ENCODE results near the gene SLC38A9. TPM values are rescaled to one million over a fixed set of nuclear protein-coding genes. Genes with fewer than 3 reads are reported as not detected.

Gene SLC38A9
- total RNA-seq, 2 donors from 2014 or later: 17.9 to 19.5 TPM

- Mint-ChIP-seq H3K36me3 (no peaks in the 10 kb centered on the region), H3K27ac (no peak overlapping the region), H3K9me3 (no peaks in the 10 kb centered on the region)
- DNase-seq (ENCODE audit: low spot score in 2 of 2) (no peak), ATAC-seq (no peak)
Measured at GRCh38 chr5:55681301-55681700, 30.8 kb downstream of the SLC38A9 start.

GRCh38 chr5:55680353-55680752 lies 31.8 kb downstream of the SLC38A9 start:
- Mint-ChIP-seq H3K9me3 (no peaks in the 10 kb centered on the region), H3K27ac (no peak overlapping the region), H3K36me3 (no peaks in the 10 kb centered on the region)
- no peak for DNase-seq (ENCODE audit: low spot score in 2 of 2)
- no peak for ATAC-seq

DNA sequence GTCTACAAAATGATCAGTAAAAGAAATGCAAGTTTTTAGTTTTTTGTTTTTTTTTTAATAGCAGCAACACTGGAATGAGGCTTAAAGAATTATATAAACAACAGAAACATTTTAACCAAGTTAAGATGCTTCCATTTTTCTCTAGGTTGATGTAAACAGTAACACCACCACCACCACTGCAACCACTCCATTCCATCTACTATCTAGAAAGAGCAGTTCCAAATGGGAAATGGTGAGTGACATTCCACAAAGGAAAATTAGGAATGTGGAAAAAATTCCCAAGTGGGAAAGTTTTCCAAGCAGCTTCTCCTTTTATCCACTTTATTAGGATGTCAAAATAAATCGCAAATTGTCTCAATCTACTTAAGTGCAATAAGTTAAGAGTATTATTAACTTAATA lies 32.6 kb downstream of the SLC38A9 start:
- no peaks in the 10 kb centered on the region for H3K9me3 Mint-ChIP-seq
- H3K27ac Mint-ChIP-seq: no peak overlapping the region
- ATAC-seq: no peak

DNA sequence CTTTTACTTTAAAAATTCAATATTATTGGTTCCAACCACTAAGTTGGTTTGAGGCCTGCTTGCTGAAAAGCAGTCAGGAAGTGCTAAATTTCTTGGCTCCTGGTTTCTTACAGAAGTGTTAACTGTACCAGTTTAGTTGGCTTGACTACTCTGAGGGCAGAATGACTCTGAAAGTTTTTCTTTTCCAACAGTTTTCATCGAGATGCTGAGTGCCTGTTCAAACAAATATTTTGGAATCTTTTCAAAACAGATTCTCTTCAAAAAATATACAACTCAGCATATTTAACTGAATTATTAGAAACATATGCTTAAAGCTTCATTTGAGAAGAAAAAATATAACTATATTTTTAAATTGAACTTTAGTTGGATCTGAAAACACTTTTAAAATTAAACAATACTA lies 37.0 kb downstream of the SLC38A9 start:
- ATAC-seq (no peak), DNase-seq (ENCODE audit: low spot score in 2 of 2) (no peak)
- peaks cover 0 to 6% of the 10 kb centered on the region in 2 donors for H3K36me3 Mint-ChIP-seq
- H3K9me3 Mint-ChIP-seq: no peaks in the 10 kb centered on the region
- no peak overlapping the region for H3K27ac Mint-ChIP-seq

More for the DNA sequence above, 32.6 kb downstream of the SLC38A9 start:
- no peaks in the 10 kb centered on the region for H3K36me3 Mint-ChIP-seq
- no peak for DNase-seq (ENCODE audit: low spot score in 2 of 2)

DNA sequence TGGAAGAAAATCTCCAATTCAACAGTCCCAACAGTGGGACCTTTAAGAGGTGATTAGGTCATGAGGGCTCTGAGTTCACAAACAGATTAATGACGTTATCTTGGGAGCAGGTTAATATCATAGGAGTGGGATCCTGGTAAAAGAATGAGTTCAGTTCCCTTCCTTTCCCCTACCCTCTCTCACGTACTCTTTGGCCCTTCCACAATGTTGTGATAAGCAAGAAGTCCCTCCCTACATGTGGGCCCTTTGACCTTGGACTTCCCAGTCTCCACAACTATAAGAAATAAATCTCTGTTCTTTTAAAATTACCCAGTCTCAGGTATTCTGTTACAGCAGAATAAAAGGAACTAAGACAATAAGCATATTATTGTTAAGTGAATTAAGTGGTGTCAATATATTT lies 37.8 kb downstream of the SLC38A9 start:
- DNase-seq (ENCODE audit: low spot score in 2 of 2) (no peak), ATAC-seq (no peak)
- H3K36me3 Mint-ChIP-seq: peaks cover 0 to 6% of the 10 kb centered on the region in 2 donors
- no peaks in the 10 kb centered on the region for H3K9me3 Mint-ChIP-seq
- peak overlapping the region in 1 of 2 donors; percentile 65 for H3K27ac Mint-ChIP-seq

DNA sequence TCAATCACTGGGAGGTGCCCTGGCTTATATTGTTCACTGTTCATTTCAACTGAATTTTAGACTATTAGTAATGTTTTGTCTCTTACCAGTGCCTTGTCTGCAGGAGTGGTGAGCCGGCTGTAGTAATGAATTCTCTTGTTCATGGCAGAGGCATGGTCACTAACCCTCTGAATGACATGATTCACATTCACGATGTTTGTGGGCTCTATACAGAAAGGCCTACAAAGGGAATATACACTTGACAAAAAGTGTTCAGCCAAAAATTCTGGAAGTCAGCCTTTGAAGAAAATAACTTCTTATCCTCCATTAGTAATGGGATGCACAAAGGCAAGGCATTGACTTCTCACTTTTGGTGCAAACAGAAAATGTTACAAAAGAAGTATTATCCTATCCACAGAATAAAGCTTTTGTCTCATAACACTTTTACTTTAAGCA lies 39.6 kb downstream of the SLC38A9 start:
- DNase-seq (ENCODE audit: low spot score in 2 of 2): no peak
- Mint-ChIP-seq H3K9me3 (no peaks in the 10 kb centered on the region), H3K27ac (no peak overlapping the region), H3K36me3 (peaks cover 0 to 6% of the 10 kb centered on the region in 2 donors)
- ATAC-seq: no peak

DNA sequence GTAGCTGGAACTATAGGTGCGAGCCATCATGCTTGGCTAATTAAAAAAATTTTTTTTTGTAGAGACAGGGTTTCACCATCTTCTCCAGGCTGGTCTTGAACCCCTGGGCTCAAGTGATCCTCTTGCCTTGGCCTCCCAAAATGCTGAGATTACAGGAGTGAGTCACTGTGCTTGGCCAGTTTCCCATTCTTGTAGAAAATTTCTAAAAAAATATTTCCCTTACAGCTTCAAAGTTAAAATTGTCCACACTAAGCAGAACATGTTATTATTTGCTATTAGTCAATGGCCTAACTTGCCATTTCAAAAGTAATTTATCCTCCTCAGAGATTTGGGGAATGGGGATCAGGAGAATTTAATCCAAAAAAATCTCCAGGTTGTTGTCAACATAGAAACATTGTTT lies 40.1 kb downstream of the SLC38A9 start:
- H3K27ac Mint-ChIP-seq: no peak overlapping the region
- DNase-seq (ENCODE audit: low spot score in 2 of 2) (no peak), ATAC-seq (no peak)
- no peaks in the 10 kb centered on the region for H3K9me3 Mint-ChIP-seq
- peaks cover 0 to 6% of the 10 kb centered on the region in 2 donors for H3K36me3 Mint-ChIP-seq

GRCh38 chr5:55668356-55668755 lies 43.8 kb downstream of the SLC38A9 start:
- H3K27ac Mint-ChIP-seq: no peak overlapping the region
- ATAC-seq (no peak), DNase-seq (ENCODE audit: low spot score in 2 of 2) (no peak)

DNA sequence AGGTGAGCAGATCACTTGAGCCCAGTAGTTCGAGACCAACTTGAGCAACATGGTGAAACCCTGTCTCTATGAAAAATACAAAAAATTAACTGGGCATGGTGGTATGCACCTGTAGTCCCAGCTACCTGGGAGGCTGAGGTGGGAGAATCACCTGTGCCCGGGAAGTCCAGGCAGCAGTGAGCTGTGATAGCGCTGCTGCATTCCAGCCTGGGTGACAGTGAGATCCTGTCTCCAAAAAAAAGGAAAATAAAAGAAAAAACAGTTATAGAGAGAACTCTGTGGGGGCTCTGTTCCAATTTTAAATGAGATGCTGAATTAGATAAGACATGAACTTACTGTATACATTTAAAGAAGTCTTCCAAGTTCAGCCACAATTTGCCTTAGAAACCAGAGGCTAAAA lies 44.2 kb downstream of the SLC38A9 start:
- Mint-ChIP-seq H3K9me3 (no peaks in the 10 kb centered on the region), H3K27ac (no peak overlapping the region), H3K36me3 (peaks cover 0 to 6% of the 10 kb centered on the region in 2 donors)
- DNase-seq (ENCODE audit: low spot score in 2 of 2) (no peak), ATAC-seq (no peak)

More at GRCh38 chr5:55668356-55668755, 43.8 kb downstream of the SLC38A9 start:
- Mint-ChIP-seq H3K9me3 (no peaks in the 10 kb centered on the region), H3K36me3 (peaks cover 0 to 6% of the 10 kb centered on the region in 2 donors)

- no peak for ATAC-seq
- no peak overlapping the region for H3K27ac Mint-ChIP-seq
- no peaks in the 10 kb centered on the region for H3K9me3 Mint-ChIP-seq
- no peak for DNase-seq (ENCODE audit: low spot score in 2 of 2)
- H3K36me3 Mint-ChIP-seq: no peaks in the 10 kb centered on the region
Measured at GRCh38 chr5:55665065-55665464, 47.1 kb downstream of the SLC38A9 start.

DNA sequence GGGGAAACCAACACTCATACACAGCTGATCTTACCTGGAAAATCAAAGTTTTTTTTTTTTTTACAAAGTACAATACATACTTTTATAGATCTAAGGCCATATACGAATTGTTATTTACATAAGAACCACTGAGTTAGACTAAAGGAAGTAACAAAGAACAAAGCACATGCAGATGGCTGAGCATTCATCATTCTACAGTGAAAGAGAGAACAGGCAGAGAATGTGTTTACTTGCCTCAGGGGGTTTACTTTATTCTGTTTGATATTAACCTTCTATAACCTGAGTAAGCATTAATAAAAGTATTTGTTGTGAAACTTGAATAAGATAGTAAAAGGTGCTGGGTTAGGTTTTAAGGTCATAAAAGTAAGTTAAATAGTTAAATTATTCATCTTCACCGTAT lies 54.7 kb downstream of the SLC38A9 start:
- DNase-seq (ENCODE audit: low spot score in 2 of 2) (no peak), ATAC-seq (no peak)
- H3K27ac Mint-ChIP-seq: no peak overlapping the region
- H3K9me3 Mint-ChIP-seq: no peaks in the 10 kb centered on the region
- H3K36me3 Mint-ChIP-seq: peaks cover 0 to 3% of the 10 kb centered on the region in 2 donors

GRCh38 chr5:55650386-55650785 lies 61.7 kb downstream of the SLC38A9 start:
- H3K36me3 Mint-ChIP-seq: peaks cover 0 to 20% of the 10 kb centered on the region in 2 donors
- peak overlapping the region in 1 of 2 donors; percentile 25 for H3K27ac Mint-ChIP-seq
- peak in 1 of 2 donors; percentile 5 for DNase-seq (ENCODE audit: low spot score in 2 of 2)
- peak; percentile 92 to 98 for ATAC-seq
- no peaks in the 10 kb centered on the region for H3K9me3 Mint-ChIP-seq

DNA sequence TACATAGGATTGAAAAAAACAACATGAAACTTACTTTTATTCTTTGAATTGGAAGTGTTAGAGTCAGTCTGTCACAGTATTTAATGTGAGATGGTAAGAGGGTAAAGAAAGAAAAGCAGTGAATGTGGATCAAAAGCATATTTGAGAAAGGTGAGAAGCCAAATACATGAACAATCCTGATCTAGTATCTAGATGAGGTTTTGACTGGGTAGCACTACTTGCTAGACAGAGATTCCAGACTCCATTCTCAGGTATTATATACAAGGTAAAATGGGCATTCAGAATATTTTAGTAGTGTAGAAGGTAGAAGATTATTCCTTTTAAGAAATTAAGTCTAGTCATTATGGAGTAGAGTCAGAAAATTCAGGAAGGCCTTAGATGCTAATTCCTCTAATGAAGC lies 62.2 kb downstream of the SLC38A9 start:
- peak overlapping the region in 1 of 2 donors; percentile 25 for H3K27ac Mint-ChIP-seq
- no peaks in the 10 kb centered on the region for H3K9me3 Mint-ChIP-seq
- peaks cover 0 to 24% of the 10 kb centered on the region in 2 donors for H3K36me3 Mint-ChIP-seq
- ATAC-seq (peak; percentile 54 to 75), DNase-seq (ENCODE audit: low spot score in 2 of 2) (no peak)

DNA sequence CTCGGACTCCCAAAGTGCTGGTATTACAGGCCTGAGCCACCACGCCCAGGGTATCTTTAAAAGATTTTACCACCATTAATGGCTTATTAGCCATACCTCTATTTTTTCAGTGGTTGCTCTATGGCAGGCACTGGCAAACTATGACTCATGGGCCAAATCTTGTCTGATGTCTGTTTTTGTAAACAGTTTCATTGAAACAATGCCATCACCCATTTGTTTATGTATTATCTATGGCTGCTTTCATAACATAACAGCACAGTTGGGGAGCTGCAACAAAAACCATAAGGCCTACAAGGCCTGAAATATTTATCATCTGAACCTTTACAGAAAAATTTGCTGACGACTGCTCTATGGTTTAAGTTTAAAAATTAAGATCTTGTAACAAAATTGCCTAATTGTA lies 66.8 kb downstream of the SLC38A9 start:
- H3K36me3 Mint-ChIP-seq: peaks cover 7 to 12% of the 10 kb centered on the region in 2 donors

GRCh38 chr5:55638455-55638854 lies 73.7 kb downstream of the SLC38A9 start:
- Mint-ChIP-seq H3K27ac (no peak overlapping the region), H3K9me3 (no peaks in the 10 kb centered on the region), H3K36me3 (peaks cover 0 to 7% of the 10 kb centered on the region in 2 donors)
- no peak for ATAC-seq
- no peak for DNase-seq (ENCODE audit: low spot score in 2 of 2)

More for the DNA sequence above, 66.8 kb downstream of the SLC38A9 start:
- H3K27ac Mint-ChIP-seq: no peak overlapping the region
- DNase-seq (ENCODE audit: low spot score in 2 of 2): no peak
- ATAC-seq: no peak
- no peaks in the 10 kb centered on the region for H3K9me3 Mint-ChIP-seq

DNA sequence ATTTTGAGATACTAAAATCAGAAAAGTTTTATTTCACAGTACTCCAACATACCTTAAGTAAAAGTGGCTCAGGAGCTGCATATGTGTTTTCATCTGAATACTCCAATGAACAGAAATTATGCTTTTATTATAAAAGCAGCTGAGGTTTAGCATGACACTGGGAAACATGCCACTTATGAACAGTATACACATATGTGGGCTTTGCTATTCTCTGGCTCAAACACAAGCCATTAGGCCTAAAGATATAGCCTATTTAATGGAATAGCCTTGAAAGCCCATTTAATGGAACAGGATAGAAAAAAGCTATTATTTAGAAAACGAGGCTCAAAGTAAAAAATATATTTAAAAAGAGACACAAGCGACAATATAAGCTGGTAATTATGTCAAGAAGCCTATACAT lies 74.1 kb downstream of the SLC38A9 start:
- H3K9me3 Mint-ChIP-seq: no peaks in the 10 kb centered on the region
- DNase-seq (ENCODE audit: low spot score in 2 of 2) (no peak), ATAC-seq (no peak)
- H3K36me3 Mint-ChIP-seq: peaks cover 0 to 7% of the 10 kb centered on the region in 2 donors
- H3K27ac Mint-ChIP-seq: no peak overlapping the region

DNA sequence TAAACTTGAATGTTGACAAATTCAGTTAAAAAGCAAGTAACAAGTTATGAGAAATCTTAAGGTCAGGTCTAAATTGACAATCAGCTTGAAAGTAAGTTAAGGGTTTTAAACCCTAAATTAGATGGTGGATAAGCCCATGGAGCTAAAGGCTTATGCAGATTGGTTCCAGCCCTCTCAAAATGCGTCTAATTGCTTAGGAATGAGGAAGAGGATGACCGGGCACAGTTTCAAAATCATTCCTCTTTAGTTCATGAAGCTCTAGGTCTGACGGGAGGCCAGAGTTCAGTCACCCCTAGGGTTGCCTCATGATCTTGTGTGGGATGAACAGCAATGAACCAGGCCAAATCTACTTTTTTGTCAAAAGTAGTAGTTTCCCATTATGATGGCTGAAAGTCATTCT lies 75.4 kb downstream of the SLC38A9 start:
- no peak overlapping the region for H3K27ac Mint-ChIP-seq
- ATAC-seq: no peak

GRCh38 chr5:55636177-55636576 lies 75.9 kb downstream of the SLC38A9 start:
- Mint-ChIP-seq H3K9me3 (no peaks in the 10 kb centered on the region), H3K36me3 (peaks cover 0 to 2% of the 10 kb centered on the region in 2 donors), H3K27ac (no peak overlapping the region)
- DNase-seq (ENCODE audit: low spot score in 2 of 2): no peak
- ATAC-seq: no peak

More for the DNA sequence above, 75.4 kb downstream of the SLC38A9 start:
- peaks cover 0 to 7% of the 10 kb centered on the region in 2 donors for H3K36me3 Mint-ChIP-seq
- DNase-seq (ENCODE audit: low spot score in 2 of 2): no peak
- H3K9me3 Mint-ChIP-seq: no peaks in the 10 kb centered on the region

GRCh38 chr5:55634866-55635265 lies 77.3 kb downstream of the SLC38A9 start:
- Mint-ChIP-seq H3K36me3 (no peaks in the 10 kb centered on the region), H3K9me3 (no peaks in the 10 kb centered on the region), H3K27ac (no peak overlapping the region)
- DNase-seq (ENCODE audit: low spot score in 2 of 2) (no peak), ATAC-seq (no peak)
